GM19395 (cell line): ENCODE measurements around the gene NAPEPLD.
"Not testable (repeated sequence)": the region's sequence is repeated elsewhere in the genome, so short reads cannot be mapped to it uniquely, and the experiment has no call there.

ENCODE experiments used
- ATAC-seq: cut with Tn5 transposase; IDR thresholded peaks from one replicate; pipeline ENCODE4 v1.9.1; 2021; ENCODE audit warnings: mild to moderate bottlenecking, moderate library complexity; ENCODE audit not compliant: unreplicated experiment

NAPEPLD gene

DNA sequence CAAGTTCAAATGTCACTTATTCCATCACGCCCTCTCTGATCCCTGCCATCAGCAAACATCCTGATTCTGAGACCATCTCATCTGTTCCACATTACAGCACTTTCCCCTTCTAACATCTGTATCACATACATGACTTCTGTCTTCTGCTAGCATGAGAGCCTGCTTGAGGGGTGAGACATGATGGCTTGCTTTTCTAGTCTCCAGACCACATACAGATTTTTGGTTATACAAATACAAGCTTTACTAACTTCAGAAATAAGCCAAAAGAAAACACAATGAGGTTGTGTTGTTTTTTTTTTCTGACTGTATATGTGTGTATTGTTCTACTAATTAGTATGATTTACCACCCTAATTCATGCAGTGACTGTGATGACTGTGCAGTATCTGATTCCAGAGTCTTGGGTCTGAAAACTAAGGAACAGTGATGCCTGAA is 34.3 kb downstream of the NAPEPLD start:
- no peak for ATAC-seq

DNA sequence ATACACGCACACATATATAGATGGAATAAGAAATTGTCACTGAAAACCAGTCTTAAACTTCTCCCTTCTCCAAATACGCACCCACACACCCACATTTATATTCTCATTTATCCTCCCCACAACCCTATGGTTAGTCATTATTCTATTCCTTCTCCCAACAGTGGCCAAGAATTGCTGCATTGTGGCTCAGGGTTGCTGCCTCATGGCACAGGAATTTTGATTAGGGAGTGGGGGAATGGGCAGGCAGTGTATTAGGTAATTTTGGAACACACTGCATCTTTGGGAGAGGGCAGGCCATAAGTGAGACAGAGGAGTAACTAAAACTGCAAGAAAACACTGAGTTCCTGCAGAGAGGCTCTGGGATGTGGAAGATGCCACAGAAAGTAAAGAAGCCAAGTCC is 35.7 kb downstream of the NAPEPLD start:
- ATAC-seq: no peak

DNA sequence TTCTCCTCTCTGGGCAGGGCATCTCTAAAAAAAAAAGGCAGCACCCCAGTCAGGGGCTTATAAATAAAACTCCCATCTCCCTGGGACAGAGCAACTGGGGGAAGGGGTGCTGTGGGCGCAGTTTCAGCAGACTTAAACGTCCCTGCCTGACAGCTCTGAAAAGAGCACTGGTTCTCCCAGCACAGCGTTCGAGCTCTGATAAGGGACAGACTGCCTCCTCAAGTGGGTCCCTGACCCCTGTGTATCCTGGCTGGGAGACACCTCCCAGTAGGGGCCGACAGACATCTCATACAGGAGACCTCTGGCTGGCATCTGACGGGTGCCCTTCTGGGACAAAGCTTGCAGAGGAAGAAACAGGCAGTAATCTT is 42.2 kb downstream of the NAPEPLD start:
- ATAC-seq: not testable (repeated sequence)

DNA sequence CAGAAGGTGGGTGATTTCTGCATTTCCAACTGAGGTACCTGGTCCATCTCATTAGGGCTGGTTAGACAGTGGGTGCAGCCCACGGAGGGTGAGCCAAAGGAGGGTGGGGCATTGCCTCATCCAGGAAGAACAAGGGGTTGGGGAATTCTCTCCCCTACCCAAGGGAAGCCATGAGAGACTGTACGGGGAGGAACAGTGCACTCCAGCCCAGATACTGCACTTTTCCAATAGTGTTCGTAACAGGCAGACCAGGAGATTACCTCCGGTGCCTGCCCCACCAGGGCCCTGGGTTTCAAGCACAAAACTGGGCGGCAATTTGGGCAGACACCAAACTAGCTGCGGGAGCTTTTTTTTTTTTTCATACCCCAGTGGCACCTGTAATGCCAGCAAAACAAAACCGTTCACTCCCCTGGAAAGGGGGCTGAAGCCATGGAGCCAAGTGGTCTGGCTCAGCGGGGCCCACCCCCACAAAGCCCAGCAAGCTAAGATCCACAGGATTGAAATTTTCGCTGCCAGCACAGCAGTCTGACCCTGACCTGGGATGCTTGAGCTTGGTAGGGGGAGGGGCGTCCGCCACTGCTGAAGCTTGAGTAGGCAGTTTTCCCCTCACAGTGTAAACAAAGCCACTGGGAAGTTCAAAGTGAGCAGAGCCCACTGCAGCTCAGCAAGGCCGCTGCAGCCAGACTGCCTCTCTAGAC is 42.7 kb downstream of the NAPEPLD start:
- ATAC-seq: no peak

DNA sequence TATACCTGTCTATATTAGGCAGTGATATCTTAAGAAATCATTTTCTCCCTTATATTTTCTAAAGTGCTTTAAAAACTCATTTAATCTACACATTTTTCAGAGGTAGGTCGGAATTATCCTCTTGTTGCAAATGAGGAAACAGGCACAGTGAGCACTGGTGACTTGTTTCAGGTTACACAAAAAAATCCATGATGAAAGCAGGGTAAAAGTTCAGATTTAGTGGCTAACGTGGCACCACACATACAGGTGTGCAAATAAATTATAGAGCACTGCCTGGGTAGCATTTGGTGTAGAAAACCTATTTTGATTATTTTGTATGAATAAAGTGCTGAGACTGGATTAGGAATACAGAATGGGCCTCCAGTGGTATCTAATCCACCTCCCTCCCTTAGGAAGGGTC is 47.4 kb downstream of the NAPEPLD start:
- ATAC-seq: no peak

DNA sequence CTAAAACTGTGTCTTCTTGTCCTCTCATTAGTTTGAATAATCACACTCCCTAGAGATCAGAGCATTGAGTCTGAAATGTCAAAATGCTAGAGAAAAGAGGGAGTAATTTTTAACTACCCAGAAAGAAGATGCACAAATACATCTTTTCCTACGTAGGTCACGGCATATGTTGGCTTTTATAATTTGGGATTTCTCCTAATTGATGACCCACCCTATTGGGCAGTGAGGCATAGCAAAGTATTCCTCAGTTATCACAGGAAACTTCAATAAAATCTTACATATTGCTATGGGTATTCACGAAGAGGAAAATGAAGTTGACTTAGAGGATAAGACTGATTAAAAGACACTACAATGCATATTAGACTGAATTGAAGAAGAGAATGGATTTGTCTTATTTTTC is 48.6 kb downstream of the NAPEPLD start:
- ATAC-seq: no peak

DNA sequence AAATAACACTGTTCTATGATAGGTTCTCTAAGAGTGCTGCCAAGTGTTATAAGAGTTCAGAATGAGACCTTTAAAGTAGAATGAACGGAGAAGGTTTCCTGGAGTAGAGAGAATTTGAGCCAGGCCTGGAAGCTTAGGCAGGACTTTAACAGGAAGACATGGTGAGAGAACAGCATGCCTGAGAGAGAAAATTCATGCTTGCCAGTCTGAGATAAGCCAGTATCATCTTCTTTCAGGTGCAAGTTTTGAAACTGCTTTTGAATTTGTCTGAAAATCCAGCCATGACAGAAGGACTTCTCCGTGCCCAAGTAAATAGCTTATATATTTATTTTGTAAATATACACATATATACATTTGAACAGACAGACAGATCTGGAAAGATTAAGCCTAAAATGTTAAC is 51.9 kb downstream of the NAPEPLD start:
- ATAC-seq: no peak

DNA sequence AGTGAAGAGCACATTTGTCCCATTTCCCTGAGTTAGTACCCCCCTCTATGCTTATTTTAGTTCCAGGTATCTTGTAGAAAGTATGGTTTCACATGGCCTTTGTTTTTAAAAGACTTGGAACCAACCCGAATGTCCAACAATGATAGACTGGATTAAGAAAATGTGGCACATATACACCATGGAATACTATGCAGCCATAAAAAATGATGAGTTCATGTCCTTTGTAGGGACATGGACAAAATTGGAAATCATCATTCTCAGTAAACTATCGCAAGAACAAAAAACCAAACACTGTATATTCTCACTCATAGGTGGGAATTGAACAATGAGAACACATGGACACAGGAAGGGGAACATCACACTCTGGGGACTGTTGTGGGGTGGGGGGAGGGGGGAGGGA is 53.3 kb downstream of the NAPEPLD start:
- not testable (repeated sequence) for ATAC-seq

DNA sequence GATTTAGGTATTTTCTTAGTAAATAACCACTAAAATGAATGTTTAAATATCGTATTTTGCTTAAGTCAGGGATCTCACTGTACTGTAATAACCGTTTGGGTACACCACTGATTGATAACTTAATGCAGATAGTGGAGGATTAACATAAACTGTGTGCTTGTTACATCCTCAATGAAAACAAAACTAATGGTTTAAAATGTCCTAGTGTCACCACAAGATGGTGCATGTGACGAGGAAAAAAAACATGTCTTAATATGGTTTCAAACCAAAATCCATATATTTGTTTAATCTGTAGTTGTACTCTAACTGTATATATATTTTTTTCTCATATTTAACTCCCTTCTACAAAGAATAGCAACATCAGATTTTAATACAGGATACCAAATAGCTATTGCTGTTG is 54.8 kb downstream of the NAPEPLD start:
- no peak for ATAC-seq

DNA sequence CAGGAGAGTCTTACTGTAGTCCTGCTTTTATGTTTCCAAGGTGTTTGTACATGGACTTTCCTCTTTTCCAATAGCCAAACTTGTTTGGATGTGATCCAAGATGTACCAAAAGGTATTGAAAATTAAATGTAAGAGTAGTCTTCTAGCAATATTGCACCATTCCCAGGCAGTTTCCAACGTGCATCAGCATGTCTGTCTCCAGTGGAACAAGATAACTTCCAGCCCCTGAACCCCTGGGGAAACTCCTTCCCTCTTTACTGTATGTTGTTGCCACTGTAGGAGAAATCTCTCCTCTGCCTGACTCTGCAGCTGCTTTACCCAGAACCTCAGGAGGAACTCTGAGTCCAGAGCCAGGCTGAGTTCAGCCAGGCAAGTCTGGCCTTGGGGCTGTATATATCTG is 55.5 kb downstream of the NAPEPLD start:
- ATAC-seq: no peak

DNA sequence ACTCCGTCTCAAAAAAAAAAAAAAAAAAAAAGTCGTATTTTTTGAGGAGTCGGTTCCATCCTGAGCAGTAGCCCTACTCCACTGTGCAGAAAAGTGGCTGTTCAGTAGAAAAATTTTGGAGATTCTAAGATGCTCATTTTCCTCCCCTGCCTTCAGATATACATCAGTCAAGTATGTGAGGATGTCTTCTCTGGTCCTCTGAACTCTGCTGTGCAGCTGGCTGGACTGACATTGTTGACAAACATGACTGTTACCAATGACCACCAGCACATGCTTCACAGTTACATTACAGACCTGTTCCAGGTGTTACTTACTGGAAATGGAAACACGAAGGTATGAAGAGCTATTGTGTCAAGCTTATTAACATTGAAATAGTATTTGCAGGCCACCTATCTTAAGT is 56.6 kb downstream of the NAPEPLD start:
- ATAC-seq: not testable (repeated sequence)

DNA sequence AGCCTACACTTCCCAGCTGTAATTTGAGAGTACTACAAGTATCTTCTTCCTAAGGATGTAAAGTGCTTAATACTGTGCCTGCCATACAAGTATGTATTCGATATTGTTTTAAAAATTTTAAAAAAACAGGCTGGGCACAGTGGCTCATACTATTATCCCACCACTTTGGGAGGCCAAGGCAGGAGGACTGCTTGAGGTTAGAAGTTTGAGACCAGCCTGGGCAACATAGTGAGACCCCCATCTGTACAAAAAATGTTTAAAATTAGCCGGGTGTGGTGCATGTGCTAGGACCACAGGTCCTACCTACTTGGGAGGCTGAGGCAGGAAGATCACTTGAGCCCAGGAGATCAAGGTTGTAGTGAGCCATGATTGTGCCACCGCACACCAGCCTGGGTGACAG is 65.7 kb downstream of the NAPEPLD start:
- ATAC-seq: no peak

DNA sequence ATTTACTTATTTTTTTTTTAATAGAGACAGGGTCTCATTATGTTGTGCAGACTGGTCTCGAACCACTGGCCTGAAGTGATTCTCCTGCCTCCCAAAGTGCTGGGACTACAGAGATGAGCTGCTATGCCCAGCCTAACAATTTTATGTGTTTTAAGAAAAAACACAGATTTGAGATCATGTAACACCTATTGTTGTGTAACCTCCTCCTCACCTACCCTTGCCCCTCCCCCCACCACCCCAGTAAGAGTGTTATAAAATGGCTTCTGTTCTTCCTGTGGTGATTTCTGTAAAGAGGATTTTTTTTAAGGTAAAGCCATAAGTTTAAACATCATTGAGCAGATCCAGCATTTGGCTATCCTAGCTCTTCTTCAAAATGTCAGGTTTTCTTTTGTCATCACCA is 66.4 kb downstream of the NAPEPLD start:
- ATAC-seq: no peak

DNA sequence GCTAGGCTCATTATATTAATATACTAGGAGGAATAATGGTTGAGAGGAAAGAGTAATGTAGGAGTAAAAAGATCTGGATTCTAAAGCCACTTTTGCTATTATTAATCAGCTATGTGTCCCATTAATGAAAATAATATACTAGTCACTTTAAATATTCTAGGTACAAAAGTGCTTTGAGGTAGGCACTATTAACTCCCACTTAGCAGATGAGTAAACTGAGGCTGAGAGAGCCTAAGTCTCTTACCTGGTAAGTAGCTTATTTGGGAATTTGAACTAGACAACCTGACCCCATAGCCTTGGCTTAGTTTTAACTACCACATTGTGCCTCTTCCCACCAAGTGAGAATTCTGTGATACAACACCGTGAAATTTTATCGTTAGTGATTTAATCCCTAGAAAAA is 68.0 kb downstream of the NAPEPLD start:
- ATAC-seq: no peak

DNA sequence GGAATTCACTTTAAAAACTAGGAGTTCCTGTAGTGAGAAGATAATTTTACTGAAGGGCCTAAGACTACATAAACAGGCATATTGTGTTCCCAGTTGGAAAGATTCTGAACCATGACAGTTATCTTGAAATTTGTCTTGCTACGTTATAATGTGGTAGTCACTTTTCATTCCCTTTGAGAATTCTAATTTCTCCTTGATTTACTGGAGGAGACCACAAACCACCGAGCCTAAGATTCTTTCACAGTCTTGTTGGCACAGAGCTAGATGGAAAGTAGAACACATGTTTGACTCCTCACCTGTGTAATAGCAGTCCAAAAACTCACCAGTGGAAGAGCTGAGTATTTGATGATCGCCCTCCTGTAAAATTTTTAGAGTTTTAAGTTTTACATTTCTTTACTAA is 69.1 kb downstream of the NAPEPLD start:
- ATAC-seq: no peak

DNA sequence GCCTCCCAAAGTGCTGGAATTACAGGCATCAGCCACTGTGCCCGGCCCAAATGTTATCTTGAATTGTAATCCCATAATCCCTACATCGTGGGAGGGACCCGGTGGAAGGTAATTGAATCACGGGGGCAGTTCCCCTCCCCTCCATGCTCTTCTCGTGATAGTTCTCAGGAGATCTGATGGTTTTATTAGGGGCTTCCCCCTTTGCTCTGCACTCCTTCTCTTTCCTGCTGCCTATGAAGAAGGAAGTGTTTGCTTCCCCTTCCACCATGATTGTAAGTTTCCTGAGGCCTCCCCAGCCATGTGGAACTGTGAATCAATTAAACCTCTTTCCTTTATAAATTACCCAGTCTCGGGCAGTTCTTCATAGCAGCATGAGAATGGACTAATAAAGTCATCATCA is 70.7 kb downstream of the NAPEPLD start:
- ATAC-seq: not testable (repeated sequence)

DNA sequence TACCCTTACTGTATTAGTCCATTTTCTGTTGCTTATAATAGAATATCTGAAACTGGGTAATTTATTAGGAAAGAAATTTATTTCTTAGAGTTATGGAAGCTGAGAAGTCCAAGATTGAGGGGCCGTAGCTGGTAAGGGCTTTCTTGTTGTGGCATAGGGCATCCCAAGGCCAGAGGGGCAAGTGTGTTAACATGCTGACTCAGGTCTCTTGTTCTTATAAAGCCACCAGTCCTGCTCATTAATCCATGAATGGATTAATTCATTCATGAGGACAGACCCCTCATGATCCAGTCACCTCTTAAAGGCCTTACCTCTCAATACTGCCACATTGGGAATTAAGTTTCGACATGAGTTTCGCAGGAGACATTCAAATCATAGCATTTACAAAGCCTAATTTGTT is 71.6 kb downstream of the NAPEPLD start:
- ATAC-seq: no peak

DNA sequence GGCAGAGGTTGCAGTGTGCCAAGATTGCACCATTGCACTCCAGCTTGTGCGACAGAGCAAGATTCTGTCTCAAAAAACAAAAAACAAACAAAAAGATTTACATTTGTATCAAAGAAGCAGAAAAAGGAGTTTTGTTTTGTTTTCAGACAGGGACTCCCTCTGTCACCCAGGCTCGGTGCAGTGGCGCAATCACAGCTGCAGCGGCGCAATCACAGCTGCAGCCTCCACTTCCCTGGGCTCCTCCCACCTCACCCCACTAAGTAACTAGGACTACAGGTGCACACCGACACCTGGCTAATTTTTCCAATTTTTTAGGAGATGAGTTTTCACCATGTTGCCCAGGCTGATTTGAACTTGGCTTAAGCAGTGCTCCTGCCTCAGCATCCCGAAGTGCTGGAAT is 72.1 kb downstream of the NAPEPLD start:
- no peak for ATAC-seq

DNA sequence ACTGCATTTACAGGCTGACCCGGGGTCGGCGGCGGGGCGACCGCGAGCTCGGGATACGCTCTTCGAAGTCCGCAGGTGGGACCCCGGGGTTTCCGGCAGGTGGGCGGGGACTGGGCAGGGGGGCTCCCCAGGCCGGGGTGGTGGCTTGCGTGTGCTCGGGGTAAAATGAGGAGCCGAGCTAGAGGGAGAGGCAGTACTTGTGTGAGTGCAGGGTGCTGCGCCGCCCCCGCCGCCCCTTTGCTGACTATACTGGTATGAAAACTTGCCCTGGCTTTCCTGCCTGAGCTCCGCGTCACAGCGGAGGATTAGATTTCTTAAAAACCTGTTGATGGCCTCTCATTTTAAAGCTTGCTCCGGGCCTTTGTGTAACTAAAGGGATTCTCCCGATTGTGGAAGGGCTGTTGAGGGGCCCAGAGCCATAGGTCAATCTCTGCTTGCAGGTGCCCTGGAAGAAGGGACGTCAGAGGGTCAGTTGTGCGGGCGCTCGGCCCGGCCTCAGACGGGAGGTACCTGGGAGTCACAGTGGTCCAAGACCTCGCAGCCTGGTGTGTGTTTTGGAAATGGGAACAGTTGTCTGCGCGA is 73.5 kb downstream of the NAPEPLD start:
- ATAC-seq: peak; percentile 51

DNA sequence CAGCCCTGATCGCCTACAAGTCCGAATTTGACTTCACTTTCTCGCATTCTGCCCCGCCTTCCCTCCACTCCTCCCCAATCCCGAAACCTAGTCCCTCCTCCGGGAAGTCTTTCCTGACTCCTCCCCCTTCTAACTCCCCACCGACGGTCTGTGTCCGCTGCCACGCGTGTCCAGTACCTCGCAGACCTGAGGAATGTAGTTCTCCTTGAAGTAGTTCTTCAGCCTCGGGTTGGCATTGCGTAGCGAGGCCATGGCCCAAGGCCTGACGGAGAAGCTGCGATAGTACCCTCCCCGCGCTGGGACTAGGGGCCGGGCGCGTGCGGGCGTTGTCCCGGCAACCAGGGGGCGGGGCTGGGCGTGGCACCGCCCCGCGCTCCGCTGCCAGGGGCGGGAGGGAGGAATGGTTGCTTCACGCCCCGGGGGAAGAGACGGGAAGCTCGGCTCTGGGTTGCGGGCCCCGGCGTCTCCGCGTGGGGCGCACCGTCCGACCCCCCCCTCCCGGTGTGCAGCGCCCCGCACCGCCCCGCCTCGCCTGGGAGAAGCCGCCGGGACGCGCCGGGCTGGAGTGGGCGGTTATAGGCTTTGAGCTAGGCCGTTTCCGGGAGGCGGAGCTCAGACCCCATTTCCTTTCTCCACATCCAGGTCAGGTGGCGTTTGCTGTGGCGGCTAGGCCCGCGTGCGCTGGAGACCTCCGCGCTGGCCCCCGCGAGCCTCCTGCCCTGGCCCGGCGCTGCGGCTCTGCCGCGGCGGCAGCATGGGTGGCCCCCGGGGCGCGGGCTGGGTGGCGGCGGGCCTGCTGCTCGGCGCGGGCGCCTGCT is 74.2 kb downstream of the NAPEPLD start, which contains the start of the genes ARMC10 and FBXL13:
TSS of gene ARMC10 (plus strand) at position 622 of the 818 bp plus-strand sequence. CDS start at position 755, 133 bp downstream.
TSS of gene FBXL13 (minus strand) at position 278 of the 818 bp plus-strand sequence.
- peak; percentile 93 for ATAC-seq

DNA sequence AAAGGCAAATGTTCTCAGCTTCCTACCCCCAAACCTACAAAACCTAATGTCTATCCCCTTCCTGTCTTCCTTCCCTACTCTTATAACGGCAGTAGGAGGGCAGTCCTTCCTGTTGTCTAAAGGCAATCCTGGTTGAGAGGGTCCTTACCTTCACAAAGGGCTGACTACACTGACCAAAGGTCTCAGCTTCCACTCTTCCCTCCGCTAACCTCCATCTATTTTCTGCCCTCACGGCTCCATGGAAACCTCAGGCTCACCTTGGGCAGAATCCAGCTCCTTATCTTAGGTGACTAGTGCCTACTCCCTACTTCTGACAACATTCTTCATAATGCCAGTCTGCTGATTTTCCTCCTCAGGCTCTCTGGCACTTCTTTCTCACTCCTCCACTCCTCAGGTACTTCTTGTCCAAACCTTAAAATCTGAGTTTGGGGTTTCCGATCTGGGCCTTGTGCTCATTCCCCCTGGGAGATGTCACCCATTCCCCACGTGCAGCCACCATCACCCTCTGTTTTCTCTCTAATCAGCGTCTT is 74.8 kb downstream of the NAPEPLD start:
- no peak for ATAC-seq

DNA sequence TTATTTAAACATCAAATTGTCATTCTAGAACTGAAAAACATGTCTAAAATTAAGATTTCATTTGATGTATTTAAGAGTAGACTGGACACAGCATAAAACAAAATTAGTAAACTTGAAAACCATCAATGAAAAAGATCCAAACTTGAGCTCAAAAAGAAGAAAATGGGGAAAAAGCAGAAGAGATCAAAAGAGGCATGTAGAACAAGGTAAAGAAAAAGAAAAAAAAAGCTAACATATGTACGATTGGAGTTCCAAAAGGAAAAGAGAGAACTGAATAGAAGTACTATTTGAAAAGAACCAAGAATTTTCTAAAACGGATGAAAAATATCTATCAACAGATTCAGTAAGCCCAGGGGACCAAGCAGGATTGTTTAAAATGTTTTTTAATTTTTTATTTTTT is 77.9 kb downstream of the NAPEPLD start:
- no peak for ATAC-seq
